Glutamatergic neuron (in vitro differentiated cells): ENCODE data around the gene ZFYVE19. TPM values are rescaled to one million over a fixed set of nuclear protein-coding genes. Genes with fewer than 3 reads are reported as not detected.

Source experiments
- DNase-seq: peaks from one replicate; pipeline ENCODE4 v3.0.0; 2022
- H3K27ac Mint-ChIP-seq: one replicate; pipeline ENCODE4 v1.8.0; 2020; ENCODE audit warnings: mild to moderate bottlenecking, mixed read lengths, inconsistent platforms; ENCODE audit not compliant: unreplicated experiment
- H3K27me3 Mint-ChIP-seq: one replicate; pipeline ENCODE4 v1.8.0; 2020; ENCODE audit warnings: mild to moderate bottlenecking, moderate library complexity, mixed read lengths, inconsistent platforms; ENCODE audit not compliant: unreplicated experiment
- H3K36me3 Mint-ChIP-seq: one replicate; pipeline ENCODE4 v1.8.0; 2020; ENCODE audit warnings: mild to moderate bottlenecking, mixed read lengths, inconsistent platforms; ENCODE audit not compliant: unreplicated experiment
- H3K4me1 Mint-ChIP-seq: one replicate; pipeline ENCODE4 v1.8.0; 2020; ENCODE audit warnings: mild to moderate bottlenecking, low read depth, mixed read lengths, inconsistent platforms; ENCODE audit not compliant: unreplicated experiment
- H3K4me3 Mint-ChIP-seq: one replicate; pipeline ENCODE4 v1.8.0; 2020; ENCODE audit warnings: mild to moderate bottlenecking, mixed read lengths, inconsistent platforms; ENCODE audit not compliant: unreplicated experiment
- H3K9me3 Mint-ChIP-seq: one replicate; pipeline ENCODE4 v1.8.0; 2020; ENCODE audit warnings: mild to moderate bottlenecking, moderate library complexity, mixed read lengths, inconsistent platforms; ENCODE audit not compliant: unreplicated experiment
- CTCF ChIP-seq: fragments of 200-600 bp; sonication (generic); IDR thresholded peaks from one replicate; pipeline ENCODE4 v1.5.0; 2021; ENCODE audit not compliant: partially characterized antibody, unreplicated experiment
- total RNA-seq: library from RNA; stranded (reverse); fragmentation: NEBNext Ultra II Directional; extraction: Animal tissue kit (Norgen Biotek cat#: 25700); gene quantifications from one replicate; pipeline ENCODE4 v1.2.1, GENCODE V29; 2021; ENCODE audit not compliant: unreplicated experiment

ZFYVE19 gene
- total RNA-seq, 1 donor from 2014 or later: 11.8 TPM

GRCh38 chr15:40776537-40777141, 30.2 kb upstream of the ZFYVE19 start:
- Mint-ChIP-seq H3K9me3 (no peaks in the 10 kb centered on the region), H3K4me1 (peaks cover 6% of the 10 kb centered on the region), H3K36me3 (no peaks in the 10 kb centered on the region), H3K27me3 (peaks cover under 1% of the 10 kb centered on the region), H3K27ac (no peak overlapping the region), H3K4me3 (no peak overlapping the region)
- DNase-seq: no peak
- TF ChIP-seq CTCF: no peak

- peaks cover 2% of the 10 kb centered on the region for H3K9me3 Mint-ChIP-seq
- TF ChIP-seq CTCF: peak; percentile 61
- peaks cover 3% of the 10 kb centered on the region for H3K4me1 Mint-ChIP-seq
- peak; percentile 81 for DNase-seq
- no peak overlapping the region for H3K4me3 Mint-ChIP-seq
- H3K27me3 Mint-ChIP-seq: no peaks in the 10 kb centered on the region
- H3K36me3 Mint-ChIP-seq: no peaks in the 10 kb centered on the region
- H3K27ac Mint-ChIP-seq: no peak overlapping the region
Observed at GRCh38 chr15:40782609-40783227, 24.2 kb upstream of the ZFYVE19 start.

- H3K4me3 Mint-ChIP-seq: no peak overlapping the region
- H3K4me1 Mint-ChIP-seq: peaks cover 5% of the 10 kb centered on the region
- no peak overlapping the region for H3K27ac Mint-ChIP-seq
- H3K36me3 Mint-ChIP-seq: no peaks in the 10 kb centered on the region
- no peak for DNase-seq
- no peak for TF ChIP-seq CTCF
- peaks cover 2% of the 10 kb centered on the region for H3K9me3 Mint-ChIP-seq
- peaks cover 2% of the 10 kb centered on the region for H3K27me3 Mint-ChIP-seq
Observed at GRCh38 chr15:40785164-40785563, 21.7 kb upstream of the ZFYVE19 start.

- H3K36me3 Mint-ChIP-seq: no peaks in the 10 kb centered on the region
Observed at GRCh38 chr15:40785814-40786213, 21.1 kb upstream of the ZFYVE19 start.

More at GRCh38 chr15:40785814-40786213, 21.1 kb upstream of the ZFYVE19 start:
- TF ChIP-seq CTCF: no peak
- H3K4me3 Mint-ChIP-seq: no peak overlapping the region
- H3K27ac Mint-ChIP-seq: no peak overlapping the region
- peaks cover 2% of the 10 kb centered on the region for H3K27me3 Mint-ChIP-seq
- peaks cover 5% of the 10 kb centered on the region for H3K4me1 Mint-ChIP-seq
- DNase-seq: no peak
- peaks cover 2% of the 10 kb centered on the region for H3K9me3 Mint-ChIP-seq
